Astrocyte (in vitro differentiated cells and primary cell): ENCODE data around the gene INHBB. TPM values are rescaled to one million over a fixed set of nuclear protein-coding genes. Genes with fewer than 3 reads are reported as not detected.

Experiments used
- DNase-seq: peaks from one replicate; pipeline ENCODE4 v3.0.0-alpha.2; 2010; ENCODE audit warnings: low read depth
- FAIRE-seq: peaks from 2 replicates; lab custom pipeline; 2011; peaks lifted over from hg19 to GRCh38; lab: Jason Lieb, UNC
- H2AFZ ChIP-seq: 2 replicates; pipeline ENCODE4 v1.6.0; 2012; ENCODE audit warnings: low read depth, low read length, inconsistent platforms
- H3K27ac ChIP-seq: 2 replicates; pipeline ENCODE4 v1.5.1; 2011; ENCODE audit warnings: low read depth, low read length, inconsistent platforms
- H3K27me3 ChIP-seq: 2 replicates; pipeline ENCODE4 v1.6.0; 2011; ENCODE audit warnings: low read length, inconsistent platforms; ENCODE audit not compliant: insufficient read depth
- H3K36me3 ChIP-seq: 2 replicates; pipeline ENCODE4 v1.5.1; 2011; ENCODE audit warnings: low read length, inconsistent platforms; ENCODE audit not compliant: insufficient read depth
- H3K4me1 ChIP-seq: 2 replicates; pipeline ENCODE4 v1.5.1; 2011; ENCODE audit warnings: low read length, inconsistent platforms; ENCODE audit not compliant: insufficient read depth
- H3K4me2 ChIP-seq: 2 replicates; pipeline ENCODE4 v1.6.0; 2012; ENCODE audit warnings: low read length, inconsistent platforms
- H3K4me3 ChIP-seq: 2 replicates; pipeline ENCODE4 v1.5.1; 2011; ENCODE audit warnings: low read depth, mild to moderate bottlenecking, low read length, inconsistent platforms; ENCODE audit not compliant: insufficient read depth
- H3K79me2 ChIP-seq: 2 replicates; pipeline ENCODE4 v1.6.0; 2012; ENCODE audit warnings: mild to moderate bottlenecking, low read length, inconsistent platforms; ENCODE audit not compliant: insufficient read depth
- H3K9ac ChIP-seq: 2 replicates; pipeline ENCODE4 v1.6.0; 2012; ENCODE audit warnings: mild to moderate bottlenecking, low read length, inconsistent platforms
- H3K9me3 ChIP-seq: 2 replicates; pipeline ENCODE4 v1.5.1; 2012; ENCODE audit warnings: low read depth, mild to moderate bottlenecking, low read length, inconsistent platforms; ENCODE audit not compliant: insufficient read depth
- H4K20me1 ChIP-seq: 2 replicates; pipeline ENCODE4 v1.6.0; 2012; ENCODE audit warnings: low read length, inconsistent platforms; ENCODE audit not compliant: insufficient read depth
- H3K27ac Mint-ChIP-seq: one replicate; pipeline ENCODE4 v1.8.0; 2021; ENCODE audit warnings: mild to moderate bottlenecking, mixed read lengths; ENCODE audit not compliant: unreplicated experiment
- H3K27me3 Mint-ChIP-seq: one replicate; pipeline ENCODE4 v1.8.0; 2021; ENCODE audit warnings: low read depth, mixed read lengths; ENCODE audit not compliant: unreplicated experiment
- H3K36me3 Mint-ChIP-seq: one replicate; pipeline ENCODE4 v1.8.0; 2021; ENCODE audit warnings: low read depth, mixed read lengths; ENCODE audit not compliant: unreplicated experiment
- H3K4me1 Mint-ChIP-seq: one replicate; pipeline ENCODE4 v1.8.0; 2021; ENCODE audit warnings: low read depth, mixed read lengths; ENCODE audit not compliant: unreplicated experiment
- H3K4me3 Mint-ChIP-seq: one replicate; pipeline ENCODE4 v1.8.0; 2021; ENCODE audit warnings: mild to moderate bottlenecking, moderate library complexity, mixed read lengths; ENCODE audit not compliant: unreplicated experiment
- H3K9me3 Mint-ChIP-seq: one replicate; pipeline ENCODE4 v1.8.0; 2021; ENCODE audit warnings: mild to moderate bottlenecking, mixed read lengths; ENCODE audit not compliant: unreplicated experiment
- CTCF ChIP-seq: IDR thresholded peaks from 2 replicates; pipeline ENCODE4 v1.5.1; 2011; ENCODE audit warnings: low read depth, mild to moderate bottlenecking, inconsistent platforms, low read length, moderate library complexity; ENCODE audit not compliant: insufficient read depth
- EZH2 ChIP-seq: IDR thresholded peaks from 2 replicates; pipeline ENCODE4 v1.6.1; 2012; ENCODE audit warnings: mild to moderate bottlenecking, low read length, inconsistent platforms; ENCODE audit not compliant: insufficient read depth
- total RNA-seq: library from RNA; stranded (reverse); gene quantifications from 2 replicates; pipeline ENCODE4 v1.2.1, GENCODE V29; 2021

Gene INHBB
- total RNA-seq, 1 donor from 2014 or later: 7.1 TPM

DNA sequence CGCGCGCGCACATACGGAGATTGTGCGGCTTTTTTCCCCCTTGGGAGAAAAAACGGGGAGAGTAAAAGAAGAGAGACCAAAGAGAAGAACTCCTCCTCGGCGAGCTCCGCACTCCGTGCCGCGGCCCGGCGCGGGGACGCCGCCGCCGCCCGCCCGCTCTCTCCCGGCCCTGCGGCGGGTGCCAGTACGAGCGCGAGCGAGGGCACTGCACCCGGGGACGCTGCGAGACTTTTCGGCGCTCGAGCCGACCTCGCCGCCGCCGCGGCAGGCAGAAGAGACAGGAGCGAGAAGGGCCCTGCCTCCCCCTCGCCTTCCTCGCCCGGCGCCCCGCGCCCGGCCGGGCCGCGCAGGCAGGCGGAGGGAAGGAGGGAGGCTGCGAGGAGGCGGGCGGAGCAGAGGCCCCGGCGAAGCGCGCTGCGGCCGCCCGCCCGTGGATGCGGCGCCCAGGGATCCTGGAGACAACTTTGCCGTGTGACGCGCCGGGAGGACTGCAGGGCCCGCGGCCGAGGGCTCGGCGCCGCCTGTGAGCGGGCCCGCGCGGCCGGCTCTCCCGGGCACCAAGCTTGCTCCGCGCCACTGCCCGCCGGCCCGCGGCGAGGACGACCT lies 857 bp upstream of the INHBB start:
- Mint-ChIP-seq H3K36me3 (no peaks in the 10 kb centered on the region), H3K9me3 (no peaks in the 10 kb centered on the region), H3K27me3 (peaks cover 57% of the 10 kb centered on the region), H3K27ac (no peak overlapping the region), H3K4me1 (peaks cover 7% of the 10 kb centered on the region), H3K4me3 (peak overlapping the region; percentile 45)
- Histone ChIP-seq H2AFZ (peak overlapping the region; percentile 56), H3K4me2 (peak overlapping the region; percentile 82), H3K36me3 (no peaks in the 10 kb centered on the region), H3K9me3 (no peaks in the 10 kb centered on the region), H4K20me1 (peaks cover 16% of the 10 kb centered on the region), H3K27me3 (peaks cover 69% of the 10 kb centered on the region), H3K9ac (no peak overlapping the region), H3K4me3 (peak overlapping the region; percentile 17), H3K4me1 (peaks cover 7% of the 10 kb centered on the region), H3K79me2 (no peaks in the 10 kb centered on the region), H3K27ac (no peak overlapping the region)
- TF ChIP-seq EZH2 (peak; percentile 91), CTCF (no peak)
- DNase-seq (no peak), FAIRE-seq (no peak)

GRCh38 chr2:120345608-120346007 lies 328 bp upstream of the INHBB start:
- TF ChIP-seq CTCF: no peak
- no peak for TF ChIP-seq EZH2
- Histone ChIP-seq H3K9me3 (no peaks in the 10 kb centered on the region), H3K4me1 (peaks cover 7% of the 10 kb centered on the region), H3K4me2 (peak overlapping the region; percentile 82), H3K9ac (no peak overlapping the region), H3K27me3 (peaks cover 66% of the 10 kb centered on the region), H2AFZ (no peak overlapping the region), H3K79me2 (no peaks in the 10 kb centered on the region), H3K4me3 (no peak overlapping the region), H4K20me1 (peaks cover 16% of the 10 kb centered on the region), H3K36me3 (no peaks in the 10 kb centered on the region), H3K27ac (no peak overlapping the region)
- peaks cover 56% of the 10 kb centered on the region for H3K27me3 Mint-ChIP-seq
- H3K4me3 Mint-ChIP-seq: no peak overlapping the region
- no peaks in the 10 kb centered on the region for H3K9me3 Mint-ChIP-seq
- DNase-seq (no peak), FAIRE-seq (no peak)
- peaks cover 1% of the 10 kb centered on the region for H3K36me3 Mint-ChIP-seq
- H3K27ac Mint-ChIP-seq: no peak overlapping the region
- H3K4me1 Mint-ChIP-seq: peaks cover 7% of the 10 kb centered on the region

DNA sequence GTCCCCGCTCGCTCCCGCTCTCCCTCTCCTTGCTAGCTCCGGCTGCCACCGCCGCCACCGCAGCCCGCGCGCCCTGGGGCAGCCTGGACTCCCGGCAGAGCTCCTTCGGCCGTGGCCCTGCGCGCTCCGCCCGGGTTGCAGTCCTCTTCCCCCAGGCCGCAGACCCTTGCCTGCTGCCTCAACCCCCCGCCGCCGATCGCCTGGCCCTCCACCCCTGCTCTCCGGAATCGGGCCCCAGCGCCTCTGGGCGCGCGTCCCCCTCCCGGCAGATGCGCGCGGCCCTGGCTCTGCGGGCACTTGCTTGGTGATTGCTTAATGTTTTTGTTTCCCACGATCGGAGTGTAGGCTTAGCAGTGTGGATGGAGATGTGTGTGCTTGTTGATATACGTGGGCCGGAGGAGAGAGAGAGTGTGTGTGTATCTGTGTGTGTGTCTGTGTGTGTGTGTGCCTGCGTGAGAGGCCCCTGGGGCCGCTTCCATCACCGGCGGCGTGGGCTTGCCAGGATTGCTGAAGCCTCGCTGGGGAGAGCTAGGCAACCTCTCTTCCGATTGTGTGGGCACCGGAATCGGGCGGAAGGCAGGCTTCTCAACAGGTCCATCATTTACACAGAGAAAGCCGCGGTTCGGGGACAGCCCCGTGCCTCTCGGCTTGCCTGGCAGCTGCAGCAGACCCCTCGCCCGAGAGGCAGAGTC lies 877 bp downstream of the INHBB start:
- H3K4me1 Mint-ChIP-seq: peaks cover 7% of the 10 kb centered on the region
- Histone ChIP-seq H3K4me3 (no peak overlapping the region), H3K27me3 (peaks cover 70% of the 10 kb centered on the region), H3K4me2 (peak overlapping the region; percentile 70), H2AFZ (no peak overlapping the region), H3K9me3 (no peaks in the 10 kb centered on the region), H3K79me2 (no peaks in the 10 kb centered on the region), H3K9ac (no peak overlapping the region), H3K36me3 (no peaks in the 10 kb centered on the region), H4K20me1 (peaks cover 16% of the 10 kb centered on the region), H3K4me1 (peaks cover 7% of the 10 kb centered on the region), H3K27ac (no peak overlapping the region)
- peak overlapping the region; percentile 91 for H3K4me3 Mint-ChIP-seq
- H3K36me3 Mint-ChIP-seq: peaks cover 2% of the 10 kb centered on the region
- DNase-seq (peak; percentile 34), FAIRE-seq (no peak)
- TF ChIP-seq CTCF: no peak
- TF ChIP-seq EZH2: peak; percentile 88
- H3K27ac Mint-ChIP-seq: peak overlapping the region; percentile 50
- peaks cover 54% of the 10 kb centered on the region for H3K27me3 Mint-ChIP-seq
- no peaks in the 10 kb centered on the region for H3K9me3 Mint-ChIP-seq
